ENCODE results near the gene CACNG7.

GRCh38 chr19:53897459-53897858 is 11.6 kb upstream of the CACNG7 start:
- no peak for TF ChIP-seq CTCF (IDR thresholded peaks at IDR 0.05)
- no peak for TF ChIP-seq POLR2A (IDR thresholded peaks at IDR 0.05)

Data from lower leg skin (tissue), 3 donors.